Stimulated activated CD4-positive, alpha-beta T cell treated with anti-CD3 and anti-CD28 coated beads, TNF-alpha, amount 100 ng/mL, for 4 hours (primary cell): ENCODE data around the gene RPS16.

Source experiments
- DNase-seq, 3 experiments: peaks; one replicate each; pipeline ENCODE4 v3.0.0-alpha.2; 2020; ENCODE audit warnings: low read depth in 3 of 3

RPS16 gene

GRCh38 chr19:39449116-39449797, 13.5 kb upstream of the RPS16 start:
- DNase-seq = no peak

- no peak for DNase-seq
Observed at GRCh38 chr19:39448271-39448670, 12.5 kb upstream of the RPS16 start.

- no peak for DNase-seq
Observed at GRCh38 chr19:39446365-39447084, 10.8 kb upstream of the RPS16 start.

GRCh38 chr19:39445196-39446111, 9.7 kb upstream of the RPS16 start, which contains the start of gene SUPT5H:
TSS of gene SUPT5H (plus strand) at chr19:39445582. CDS start at chr19:39445891, 309 bp downstream.
- DNase-seq = peak; percentile 87 to 96 (median 95)

- DNase-seq = no peak
Observed at GRCh38 chr19:39444598-39445195, 8.9 kb upstream of the RPS16 start.

GRCh38 chr19:39438270-39438934, 2.7 kb upstream of the RPS16 start:
- DNase-seq = no peak

- no peak for DNase-seq
Observed at GRCh38 chr19:39436350-39436716, 584 bp upstream of the RPS16 start.

GRCh38 chr19:39434123-39435076, 1.3 kb downstream of the RPS16 start:
- DNase-seq = no peak

- DNase-seq = no peak
Observed at GRCh38 chr19:39433480-39434079, 2.2 kb downstream of the RPS16 start.

GRCh38 chr19:39432677-39433025, 3.1 kb downstream of the RPS16 start:
- no peak for DNase-seq

- DNase-seq = no peak
Observed at GRCh38 chr19:39430675-39431593, 4.8 kb downstream of the RPS16 start.

- no peak for DNase-seq
Observed at GRCh38 chr19:39428283-39429112, 7.3 kb downstream of the RPS16 start.

GRCh38 chr19:39427707-39428106, 8.0 kb downstream of the RPS16 start:
- no peak for DNase-seq

GRCh38 chr19:39426170-39426569, 9.6 kb downstream of the RPS16 start:
- no peak for DNase-seq

GRCh38 chr19:39425744-39426143, 10.0 kb downstream of the RPS16 start:
- DNase-seq = no peak

GRCh38 chr19:39424934-39425333, 10.8 kb downstream of the RPS16 start:
- no peak for DNase-seq

- no peak for DNase-seq
Observed at GRCh38 chr19:39423258-39424086, 12.3 kb downstream of the RPS16 start.
